ENCODE measurements around the gene TANK.
"Not testable (repeated sequence)": the region's sequence is repeated elsewhere in the genome, so short reads cannot be mapped to it uniquely, and the experiment has no call there.

TANK gene

GRCh38 chr2:161279230-161279815, 119.1 kb downstream of the TANK start:
- peak; percentile 45 for FAIRE-seq

- FAIRE-seq, result not testable (repeated sequence)
Observed at GRCh38 chr2:161280906-161281323, 120.7 kb downstream of the TANK start.

GRCh38 chr2:161281615-161282310, 121.5 kb downstream of the TANK start:
- FAIRE-seq, result not testable (repeated sequence)

GRCh38 chr2:161282311-161282644, 122.0 kb downstream of the TANK start:
- FAIRE-seq, result not testable (repeated sequence)

- no peak for FAIRE-seq
Observed at GRCh38 chr2:161283926-161284325, 123.7 kb downstream of the TANK start.
